K562 (cell line): Measurements from ENCODE around the gene ACAP2. TPM values are rescaled to one million over a fixed set of nuclear protein-coding genes. Genes with fewer than 3 reads are reported as not detected.

Source experiments
- CBX8 ChIP-seq: fragments of 200-600 bp; sonication (generic); IDR thresholded peaks from 2 replicates; pipeline ENCODE4 v1.6.1; 2012; ENCODE audit warnings: borderline replicate concordance, mixed run types, low read depth, mild to moderate bottlenecking, moderate library complexity, mixed read lengths, low read length, control low read depth, inconsistent platforms; ENCODE audit not compliant: poor library complexity, severe bottlenecking; ENCODE audit errors: extremely low read depth
- DIDO1 ChIP-seq: fragments of 450-650 bp; IDR thresholded peaks from 2 replicates; pipeline ENCODE4 v1.6.1; 2016; ENCODE audit warnings: low read depth, missing biosample characterization, missing genetic modification characterization
- ELK3 ChIP-seq: fragments of 450-650 bp; formaldehyde crosslinking; IDR thresholded peaks from 2 replicates; pipeline ENCODE4 v1.4.0; 2020; ENCODE audit warnings: mild to moderate bottlenecking
- FUS ChIP-seq: fragments of 200-400 bp; formaldehyde crosslinking; optimal IDR thresholded peaks from 2 replicates; pipeline ENCODE3; 2017; ENCODE audit warnings: low read depth, low read length
- MLX ChIP-seq, 2 experiments: fragments of 450-650 bp in 1 of 2; sonication (generic) in 1 of 2; formaldehyde crosslinking; conservative IDR thresholded peaks; 2 replicates each; pipeline versions ENCODE4 v1.4.0 to v1.8.1; 2020 to 2022; ENCODE audit warnings: mild to moderate bottlenecking in 1 of 2, missing genetic modification reagents in 1 of 2
- MYC ChIP-seq, 2 experiments: fragments of 250-450 bp in 1 of 2; sonication (Bioruptor Pico) in 1 of 2; IDR thresholded peaks; 2 replicates each; pipeline versions ENCODE4 v1.5.1 to v1.6.1; 2012 to 2021; ENCODE audit warnings: low read depth in 2 of 2, borderline replicate concordance in 1 of 2, improper control_type of control experiment in 1 of 2, low read length in 1 of 2, mild to moderate bottlenecking in 1 of 2, moderate library complexity in 1 of 2
- MYNN ChIP-seq, 2 experiments: sonication (generic); formaldehyde crosslinking in 1 of 2; IDR thresholded peaks; 2 replicates each; pipeline versions ENCODE4 v1.5.0 to v1.6.1; 2016 to 2020; ENCODE audit warnings: antibody characterized with exemption in 1 of 2, missing genetic modification reagents in 1 of 2
- NCOA2 ChIP-seq, 2 experiments: fragments of 450-650 bp; IDR thresholded peaks; 2 replicates each; pipeline ENCODE4 v1.6.1; 2018; ENCODE audit warnings: mild to moderate bottlenecking in 2 of 2, moderate library complexity in 1 of 2; ENCODE audit not compliant: partially characterized antibody in 2 of 2
- NFATC3 ChIP-seq: fragments of 450-650 bp; IDR thresholded peaks from 2 replicates; pipeline ENCODE4 v1.6.1; 2017; ENCODE audit warnings: mild to moderate bottlenecking
- PCBP1 ChIP-seq: fragments of 200-400 bp; formaldehyde crosslinking; IDR thresholded peaks from 2 replicates; pipeline ENCODE4 v1.6.1; 2018; ENCODE audit warnings: mild to moderate bottlenecking, low read depth, low read length; ENCODE audit not compliant: poor library complexity, severe bottlenecking
- POLR2H ChIP-seq: IDR thresholded peaks from 2 replicates; pipeline ENCODE4 v1.6.1; 2016; ENCODE audit warnings: missing genetic modification characterization, low read depth, mild to moderate bottlenecking, control low read depth, missing compliant biosample characterization, moderate library complexity
- ZNF395 ChIP-seq: fragments of 200-800 bp; sonication (Bioruptor generic); IDR thresholded peaks from 2 replicates; pipeline ENCODE4 v1.6.1; 2017; ENCODE audit warnings: missing genetic modification characterization, missing compliant biosample characterization
- polyA plus RNA-seq, 8 experiments: library from polyadenylated mRNA; depleted of rRNA in 4 of 8; stranded (reverse) in 5 of 8; unstranded in 3 of 8; fragments of >200 nt; fragmentation: Nextera tagmentation in 2 of 8; fragmentation: Illumina TruSeq in 1 of 8; extraction: Ambion mirVana in 2 of 8; extraction: Trizol in 1 of 8; gene quantifications; 2 replicates each; pipeline versions ENCODE4 v1.2.1 to v1.2.3, GENCODE V29; 2011 to 2014; ENCODE audit warnings: inconsistent platforms in 1 of 8, missing spikeins in 1 of 8
- total RNA-seq, 7 experiments: library from RNA; depleted of rRNA in 6 of 7; stranded (reverse); fragments of >200 nt in 6 of 7; fragmentation: Illumina TruSeq in 2 of 7; extraction: Trizol in 2 of 7; gene quantifications; 2 replicates each; pipeline versions ENCODE4 v1.2.1 to v1.2.3, GENCODE V29; 2011 to 2021; ENCODE audit warnings: low replicate concordance in 1 of 7
- TF ChIP-seq, protein P1 (sequence below), 2 experiments: fragments of 450-650 bp; IDR thresholded peaks; 2 replicates each; pipeline ENCODE4 v1.6.1; 2018; ENCODE audit warnings: mild to moderate bottlenecking in 2 of 2, low read depth in 1 of 2; ENCODE audit not compliant: partially characterized antibody in 2 of 2

Gene ACAP2
- total and polyA plus RNA-seq, 9 of the 15 experiments (the other 6 are each of a cell fraction or from before 2014, with no cell fraction given): 10.6 to 52.7 (median 34.4) TPM

- TF ChIP-seq, protein P1, sequence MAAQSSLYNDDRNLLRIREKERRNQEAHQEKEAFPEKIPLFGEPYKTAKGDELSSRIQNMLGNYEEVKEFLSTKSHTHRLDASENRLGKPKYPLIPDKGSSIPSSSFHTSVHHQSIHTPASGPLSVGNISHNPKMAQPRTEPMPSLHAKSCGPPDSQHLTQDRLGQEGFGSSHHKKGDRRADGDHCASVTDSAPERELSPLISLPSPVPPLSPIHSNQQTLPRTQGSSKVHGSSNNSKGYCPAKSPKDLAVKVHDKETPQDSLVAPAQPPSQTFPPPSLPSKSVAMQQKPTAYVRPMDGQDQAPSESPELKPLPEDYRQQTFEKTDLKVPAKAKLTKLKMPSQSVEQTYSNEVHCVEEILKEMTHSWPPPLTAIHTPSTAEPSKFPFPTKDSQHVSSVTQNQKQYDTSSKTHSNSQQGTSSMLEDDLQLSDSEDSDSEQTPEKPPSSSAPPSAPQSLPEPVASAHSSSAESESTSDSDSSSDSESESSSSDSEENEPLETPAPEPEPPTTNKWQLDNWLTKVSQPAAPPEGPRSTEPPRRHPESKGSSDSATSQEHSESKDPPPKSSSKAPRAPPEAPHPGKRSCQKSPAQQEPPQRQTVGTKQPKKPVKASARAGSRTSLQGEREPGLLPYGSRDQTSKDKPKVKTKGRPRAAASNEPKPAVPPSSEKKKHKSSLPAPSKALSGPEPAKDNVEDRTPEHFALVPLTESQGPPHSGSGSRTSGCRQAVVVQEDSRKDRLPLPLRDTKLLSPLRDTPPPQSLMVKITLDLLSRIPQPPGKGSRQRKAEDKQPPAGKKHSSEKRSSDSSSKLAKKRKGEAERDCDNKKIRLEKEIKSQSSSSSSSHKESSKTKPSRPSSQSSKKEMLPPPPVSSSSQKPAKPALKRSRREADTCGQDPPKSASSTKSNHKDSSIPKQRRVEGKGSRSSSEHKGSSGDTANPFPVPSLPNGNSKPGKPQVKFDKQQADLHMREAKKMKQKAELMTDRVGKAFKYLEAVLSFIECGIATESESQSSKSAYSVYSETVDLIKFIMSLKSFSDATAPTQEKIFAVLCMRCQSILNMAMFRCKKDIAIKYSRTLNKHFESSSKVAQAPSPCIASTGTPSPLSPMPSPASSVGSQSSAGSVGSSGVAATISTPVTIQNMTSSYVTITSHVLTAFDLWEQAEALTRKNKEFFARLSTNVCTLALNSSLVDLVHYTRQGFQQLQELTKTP (IDR thresholded peaks at IDR 0.05; ENCODE audit: low read depth in 1 of 2, partially characterized antibody in 2 of 2): no peak
- TF ChIP-seq MLX (CRISPR knock-in tag; conservative IDR thresholded peaks at IDR 0.05): no peak
- no peak for TF ChIP-seq CBX8
- no peak for TF ChIP-seq PCBP1
- TF ChIP-seq NCOA2 (IDR thresholded peaks at IDR 0.05; ENCODE audit: partially characterized antibody in 2 of 2): no peak
- TF ChIP-seq ELK3 (CRISPR knock-in tag): no peak
- no peak for TF ChIP-seq NFATC3
- TF ChIP-seq DIDO1 (tag): no peak
- no peak for TF ChIP-seq ZNF395
- no peak for TF ChIP-seq MYNN (IDR thresholded peaks at IDR 0.05)
- no peak for TF ChIP-seq MYNN (CRISPR knock-in tag; IDR thresholded peaks at IDR 0.05)
- no peak for TF ChIP-seq POLR2H (tag)
- TF ChIP-seq MYC (IDR thresholded peaks at IDR 0.05; ENCODE audit: low read depth, low read length): no peak
- TF ChIP-seq MYC (CRISPR knock-in tag; IDR thresholded peaks at IDR 0.05; ENCODE audit: borderline replicate concordance, low read depth): no peak
- no peak for TF ChIP-seq FUS
These were observed 17.4 kb upstream of the ACAP2 start (continued) for GRCh38 chr3:195460091-195460713.
